Measurements from ENCODE around the gene SMIM20. TPM values are rescaled to one million over a fixed set of nuclear protein-coding genes. Genes with fewer than 3 reads are reported as not detected.

The SMIM20 gene
- total and polyA plus RNA-seq, 9 donors: 25.4 to 46.9 (median 28.7) TPM

DNA sequence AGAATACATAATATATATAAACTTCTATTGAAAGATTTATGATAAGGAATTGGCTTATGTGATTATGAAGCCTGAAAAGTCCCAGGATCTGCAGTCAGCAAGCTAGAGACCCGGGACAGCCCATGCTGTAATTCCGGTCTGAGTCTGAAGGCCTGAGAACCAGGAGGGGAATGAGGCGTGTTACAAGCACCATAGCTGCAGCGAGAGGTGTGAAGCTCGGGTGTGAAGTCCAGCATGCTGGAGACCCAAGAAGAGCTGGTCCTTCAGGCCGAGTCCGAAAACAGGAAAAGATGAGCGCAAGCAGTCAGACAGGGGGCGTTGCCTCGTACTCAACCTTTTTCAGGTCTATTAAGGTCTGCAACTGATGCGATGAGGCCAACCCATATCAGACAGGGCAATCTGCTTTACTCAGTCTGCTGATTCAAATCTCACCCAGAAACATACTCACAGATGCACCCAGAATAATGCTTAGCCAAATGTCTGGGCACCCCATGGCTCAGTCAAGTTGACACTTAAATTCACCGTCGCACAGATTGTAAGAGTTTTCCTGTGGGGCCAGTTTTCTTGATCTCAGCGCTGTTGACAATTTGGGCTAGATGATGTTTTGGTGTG is 40.4 kb downstream of the SMIM20 start:
- WGBS, 3 donors: 84 to 92% (median 91%) methylated on average over 14 of the region's 14 CpGs
- Histone ChIP-seq H3K4me3 (no peak overlapping the region), H3K9me3 (no peaks in the 10 kb centered on the region), H3K27me3 (no peaks in the 10 kb centered on the region), H3K27ac (no peak overlapping the region), H3K36me3 (no peaks in the 10 kb centered on the region), H3K4me1 (ENCODE audit: insufficient read depth) (no peaks in the 10 kb centered on the region)
- intact Hi-C loops (cut with DNase I): loop anchor here in 1 of 4 donors (5.0 kb wide), 1 partner anchor 287 kb away; no protein-coding TSS in a partner anchor
- no peak for TF ChIP-seq POLR2A (IDR thresholded peaks at IDR 0.05)
- no peak for TF ChIP-seq EP300 (IDR thresholded peaks at IDR 0.05)
- TF ChIP-seq, protein P1, sequence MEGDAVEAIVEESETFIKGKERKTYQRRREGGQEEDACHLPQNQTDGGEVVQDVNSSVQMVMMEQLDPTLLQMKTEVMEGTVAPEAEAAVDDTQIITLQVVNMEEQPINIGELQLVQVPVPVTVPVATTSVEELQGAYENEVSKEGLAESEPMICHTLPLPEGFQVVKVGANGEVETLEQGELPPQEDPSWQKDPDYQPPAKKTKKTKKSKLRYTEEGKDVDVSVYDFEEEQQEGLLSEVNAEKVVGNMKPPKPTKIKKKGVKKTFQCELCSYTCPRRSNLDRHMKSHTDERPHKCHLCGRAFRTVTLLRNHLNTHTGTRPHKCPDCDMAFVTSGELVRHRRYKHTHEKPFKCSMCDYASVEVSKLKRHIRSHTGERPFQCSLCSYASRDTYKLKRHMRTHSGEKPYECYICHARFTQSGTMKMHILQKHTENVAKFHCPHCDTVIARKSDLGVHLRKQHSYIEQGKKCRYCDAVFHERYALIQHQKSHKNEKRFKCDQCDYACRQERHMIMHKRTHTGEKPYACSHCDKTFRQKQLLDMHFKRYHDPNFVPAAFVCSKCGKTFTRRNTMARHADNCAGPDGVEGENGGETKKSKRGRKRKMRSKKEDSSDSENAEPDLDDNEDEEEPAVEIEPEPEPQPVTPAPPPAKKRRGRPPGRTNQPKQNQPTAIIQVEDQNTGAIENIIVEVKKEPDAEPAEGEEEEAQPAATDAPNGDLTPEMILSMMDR (IDR thresholded peaks at IDR 0.05): no peak
- DNase-seq: no peak

- 63 to 82% (median 78%) methylated on average over 4 of the region's 4 CpGs for WGBS, 3 donors
- H3K4me3 ChIP-seq: no peak overlapping the region
- TF ChIP-seq POLR2A (IDR thresholded peaks at IDR 0.05): no peak
- TF ChIP-seq, protein P1 (IDR thresholded peaks at IDR 0.05): no peak
- no peak for TF ChIP-seq EP300 (IDR thresholded peaks at IDR 0.05)
- no peaks in the 10 kb centered on the region for H3K9me3 ChIP-seq
- no peak overlapping the region for H3K27ac ChIP-seq
- H3K4me1 ChIP-seq (ENCODE audit: insufficient read depth): no peaks in the 10 kb centered on the region
- H3K27me3 ChIP-seq: no peaks in the 10 kb centered on the region
- DNase-seq: no peak
- intact Hi-C loops (cut with DNase I): no loop called here
- no peaks in the 10 kb centered on the region for H3K36me3 ChIP-seq
Measured at GRCh38 chr4:25955705-25956104, 41.7 kb downstream of the SMIM20 start.

- TF ChIP-seq EP300 (IDR thresholded peaks at IDR 0.05): no peak
- TF ChIP-seq POLR2A (IDR thresholded peaks at IDR 0.05): no peak
- Histone ChIP-seq H3K27me3 (no peaks in the 10 kb centered on the region), H3K36me3 (no peaks in the 10 kb centered on the region), H3K4me3 (no peak overlapping the region), H3K27ac (no peak overlapping the region), H3K9me3 (no peaks in the 10 kb centered on the region), H3K4me1 (ENCODE audit: insufficient read depth) (no peaks in the 10 kb centered on the region)
- intact Hi-C loops (cut with DNase I): no loop called here
- 70 to 96% (median 87%) methylated on average over 1 of the region's 1 CpG for WGBS, 3 donors
- DNase-seq: no peak
Measured at GRCh38 chr4:25956260-25956659, 42.2 kb downstream of the SMIM20 start.

DNA sequence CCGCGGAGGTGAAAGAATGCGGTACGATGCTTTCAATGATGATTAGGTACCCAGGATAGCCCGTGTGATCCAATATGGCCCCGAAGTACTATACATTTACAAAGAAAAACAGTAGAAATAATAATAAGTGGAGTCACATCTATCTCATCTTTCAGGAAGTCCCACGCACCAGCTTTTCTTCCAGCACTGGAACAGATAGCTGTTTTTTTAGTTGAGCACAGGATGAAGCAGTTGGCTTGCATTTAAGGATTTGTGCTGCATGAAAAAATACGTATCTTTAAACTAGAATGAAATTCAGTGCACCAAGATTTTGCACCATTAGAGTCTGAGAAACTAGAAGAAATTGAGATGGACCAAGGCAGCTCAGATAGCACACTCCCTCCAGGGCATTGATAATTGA is 44.1 kb downstream of the SMIM20 start:
- 82 to 84% (median 83%) methylated on average over 8 of the region's 8 CpGs for WGBS, 3 donors
- Histone ChIP-seq H3K36me3 (no peaks in the 10 kb centered on the region), H3K27ac (no peak overlapping the region), H3K9me3 (no peaks in the 10 kb centered on the region), H3K4me3 (no peak overlapping the region), H3K27me3 (no peaks in the 10 kb centered on the region), H3K4me1 (ENCODE audit: insufficient read depth) (no peaks in the 10 kb centered on the region)
- intact Hi-C loops (cut with DNase I): no loop called here
- TF ChIP-seq POLR2A (IDR thresholded peaks at IDR 0.05): no peak
- no peak for TF ChIP-seq EP300 (IDR thresholded peaks at IDR 0.05)
- TF ChIP-seq, protein P1 (IDR thresholded peaks at IDR 0.05): no peak
- DNase-seq: no peak

DNA sequence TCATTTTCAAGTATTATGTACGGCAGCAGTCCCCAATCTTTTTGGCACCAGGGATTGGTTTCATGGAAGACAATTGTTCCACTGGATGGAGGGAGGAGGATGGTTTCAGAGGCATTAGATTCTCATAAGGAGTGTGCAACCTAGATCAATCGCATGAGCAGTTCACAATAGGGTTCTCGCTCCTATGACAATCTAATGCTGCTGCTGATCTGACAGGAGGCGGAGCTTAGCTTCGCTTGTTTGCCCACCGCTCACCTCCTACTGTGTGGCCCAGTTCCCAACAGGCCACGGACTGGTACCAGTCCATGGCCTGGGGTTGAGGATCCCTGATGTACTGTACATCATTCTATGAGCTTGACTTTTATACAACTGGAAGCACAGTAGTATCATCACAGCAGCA is 48.4 kb downstream of the SMIM20 start:
- WGBS, 3 donors: 88 to 94% (median 92%) methylated on average over 7 of the region's 7 CpGs
- intact Hi-C loops (cut with DNase I): no loop called here
- H3K4me3 ChIP-seq: no peak overlapping the region
- no peaks in the 10 kb centered on the region for H3K4me1 ChIP-seq (ENCODE audit: insufficient read depth)
- no peaks in the 10 kb centered on the region for H3K27me3 ChIP-seq
- H3K36me3 ChIP-seq: no peaks in the 10 kb centered on the region
- TF ChIP-seq POLR2A (IDR thresholded peaks at IDR 0.05) (no peak), EP300 (IDR thresholded peaks at IDR 0.05) (no peak)
- TF ChIP-seq, protein P1 (IDR thresholded peaks at IDR 0.05): no peak
- no peaks in the 10 kb centered on the region for H3K9me3 ChIP-seq
- H3K27ac ChIP-seq: no peak overlapping the region
- no peak for DNase-seq

All from ovary (tissue), 9 donors.